ENCODE results near the gene CBX5.
"Not testable (repeated sequence)": the region's sequence is repeated elsewhere in the genome, so short reads cannot be mapped to it uniquely, and the experiment has no call there.

The CBX5 gene

DNA sequence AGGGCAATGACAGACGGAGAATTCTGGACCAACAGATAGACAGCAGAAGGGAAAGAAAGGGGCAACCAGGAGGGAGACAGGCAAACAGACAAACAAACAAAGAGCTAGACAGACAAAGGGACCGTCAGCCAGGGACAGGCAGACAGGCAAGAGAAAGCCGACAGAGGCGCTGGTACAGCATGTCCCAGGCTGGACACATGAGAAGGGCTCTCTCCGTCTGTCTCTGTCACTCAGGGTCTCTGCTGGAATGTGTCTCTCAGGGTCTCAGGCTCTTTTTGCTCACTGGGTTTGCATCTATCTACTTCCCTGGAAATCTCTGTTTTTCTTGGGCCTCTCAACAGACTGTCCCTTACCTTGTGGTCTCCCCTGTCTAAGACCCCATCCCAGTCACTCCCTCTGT lies 82.9 kb downstream of the CBX5 start:
- DNase-seq (ENCODE audit: low spot score): no peak

- no peak for DNase-seq (ENCODE audit: low spot score)
These were observed 83.5 kb downstream of the CBX5 start for GRCh38 chr12:54196396-54196795.

- DNase-seq (ENCODE audit: low spot score): no peak
These were observed 84.1 kb downstream of the CBX5 start for GRCh38 chr12:54195737-54196347.

DNA sequence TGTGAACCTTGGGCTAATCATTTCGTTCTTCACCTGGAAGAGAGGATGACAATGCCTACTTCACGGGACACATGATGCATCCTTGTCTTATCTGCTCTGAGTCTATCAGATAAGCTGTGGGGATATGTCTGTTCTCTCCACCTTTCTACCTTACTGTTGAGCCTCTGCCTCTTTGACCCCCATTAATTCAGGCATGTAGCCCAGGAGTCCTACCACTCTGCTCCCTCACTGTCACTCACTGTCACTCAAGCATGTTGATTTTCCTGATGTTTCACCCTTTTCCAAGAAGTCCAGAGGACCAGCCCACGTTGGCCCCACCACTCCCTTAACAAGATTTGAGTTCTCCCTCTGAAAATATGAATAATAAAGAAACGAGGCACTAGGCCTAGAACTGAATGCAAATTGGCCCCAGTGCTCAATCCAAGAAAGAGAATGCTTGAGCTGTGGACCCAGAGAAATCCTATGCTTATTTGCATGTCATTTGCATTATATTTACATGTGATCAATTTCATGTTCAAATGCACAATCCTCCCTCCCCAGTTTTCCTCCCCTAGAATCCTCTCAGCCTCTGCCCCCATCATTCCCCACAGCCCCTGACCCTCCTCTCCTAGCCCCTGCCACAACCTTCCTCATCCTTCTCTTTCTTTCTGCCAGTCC lies 84.7 kb downstream of the CBX5 start:
- DNase-seq (ENCODE audit: low spot score): no peak

DNA sequence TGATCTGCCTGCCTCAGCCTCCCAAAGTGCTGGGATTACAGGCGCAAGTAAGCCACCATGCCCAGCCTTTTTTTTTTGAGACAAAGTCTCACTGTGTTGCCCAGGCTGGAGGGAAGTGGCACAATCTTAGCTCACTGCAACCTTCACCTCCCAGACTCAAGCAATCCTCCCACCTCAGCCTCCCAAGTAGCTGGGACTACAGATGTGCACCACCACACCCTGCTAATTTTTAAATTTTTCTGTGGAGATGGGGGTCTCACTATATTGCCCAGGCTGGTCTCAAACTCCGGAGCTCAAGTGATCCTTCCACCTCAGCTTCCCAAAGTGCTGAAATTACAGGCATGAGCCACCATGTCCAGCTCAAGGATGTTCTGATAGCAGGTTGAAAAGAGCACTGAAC lies 85.3 kb downstream of the CBX5 start:
- DNase-seq (ENCODE audit: low spot score): not testable (repeated sequence)

DNA sequence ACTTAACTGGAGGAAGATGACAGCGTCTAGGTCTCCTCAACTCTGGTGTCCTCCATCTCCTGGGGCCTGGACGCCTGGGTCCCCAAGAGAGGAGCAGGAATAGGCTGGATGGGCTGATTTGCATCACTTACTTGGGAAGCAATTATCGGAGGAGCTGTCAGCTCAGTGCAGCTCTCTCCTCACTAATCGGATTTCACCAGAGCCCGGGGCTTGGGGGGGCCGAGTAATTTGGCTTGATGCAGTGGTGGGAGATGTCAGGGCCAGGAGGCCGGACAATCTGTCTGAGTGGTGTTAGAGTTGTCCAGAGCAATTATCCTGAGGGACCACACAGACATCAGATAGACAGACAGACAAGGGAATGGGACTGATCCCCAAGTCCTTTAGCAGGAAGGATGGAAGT lies 86.5 kb downstream of the CBX5 start:
- no peak for DNase-seq (ENCODE audit: low spot score)

- peak; percentile 90 for DNase-seq (ENCODE audit: low spot score)
These were observed 88.3 kb downstream of the CBX5 start for GRCh38 chr12:54191550-54192022.

DNA sequence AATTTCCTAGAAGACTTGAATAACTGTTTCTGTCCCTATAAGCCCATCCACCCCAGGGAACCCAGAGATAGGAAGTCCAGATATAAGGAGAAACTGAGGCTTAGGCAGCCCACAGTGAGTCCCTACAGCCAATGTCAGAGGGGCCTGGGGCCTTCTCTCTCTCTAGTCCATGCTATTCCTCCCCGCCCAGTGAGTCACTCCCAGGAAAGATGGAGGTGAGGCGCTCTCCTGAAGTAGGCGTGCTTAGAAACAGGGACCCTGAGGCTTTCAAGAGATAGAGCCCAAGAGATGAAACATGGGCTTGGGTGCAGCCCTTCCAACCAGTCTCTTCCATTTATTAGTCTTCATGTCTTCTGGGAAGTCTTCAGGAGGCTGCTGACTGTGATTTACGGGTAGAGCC lies 88.8 kb downstream of the CBX5 start:
- no peak for DNase-seq (ENCODE audit: low spot score)

DNA sequence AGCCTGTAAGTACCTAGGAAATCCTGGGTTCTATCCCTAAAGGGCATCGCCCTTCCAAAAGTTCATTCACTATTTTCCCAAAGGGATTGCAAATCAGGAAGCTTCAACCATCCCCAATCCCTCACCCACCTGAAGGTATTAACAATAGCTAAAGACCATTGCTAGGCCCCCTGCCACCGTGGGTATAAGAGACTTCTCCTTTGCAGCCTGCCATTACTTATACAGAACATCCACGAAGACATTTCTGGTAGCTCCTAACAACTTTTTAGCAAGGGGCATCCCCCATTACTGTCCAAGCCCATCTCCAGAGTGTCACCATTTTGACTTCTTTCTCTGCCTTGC lies 90.8 kb downstream of the CBX5 start:
- no peak for DNase-seq (ENCODE audit: low spot score)

- no peak for DNase-seq (ENCODE audit: low spot score)
These were observed 92.8 kb downstream of the CBX5 start for GRCh38 chr12:54187075-54187474.

- DNase-seq (ENCODE audit: low spot score): no peak
These were observed 94.0 kb downstream of the CBX5 start for GRCh38 chr12:54185919-54186318.

DNA sequence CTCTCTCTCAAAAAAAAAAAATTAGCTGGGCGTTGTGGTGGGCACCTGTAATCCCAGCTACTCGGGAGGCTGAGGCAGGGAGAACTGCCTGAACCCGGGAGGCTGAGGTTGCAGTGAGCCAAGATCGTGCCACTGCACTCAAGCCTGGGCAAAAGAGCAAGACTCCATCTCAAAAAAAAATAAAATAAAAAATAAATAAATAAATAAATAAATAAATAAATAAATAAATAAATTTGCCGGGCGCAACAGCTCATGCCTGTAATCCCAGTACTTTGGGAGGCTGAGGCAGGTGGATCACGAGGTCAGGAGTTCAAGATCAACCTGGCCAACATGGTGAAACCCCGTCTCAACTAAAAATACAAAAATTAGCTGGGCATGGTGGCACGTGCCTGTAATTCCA lies 94.6 kb downstream of the CBX5 start:
- DNase-seq (ENCODE audit: low spot score): not testable (repeated sequence)

- DNase-seq (ENCODE audit: low spot score): no peak
These were observed 95.7 kb downstream of the CBX5 start for GRCh38 chr12:54184024-54184805.

- DNase-seq (ENCODE audit: low spot score): no peak
These were observed 96.9 kb downstream of the CBX5 start for GRCh38 chr12:54182981-54183380.

- no peak for DNase-seq (ENCODE audit: low spot score)
These were observed 97.8 kb downstream of the CBX5 start for GRCh38 chr12:54182086-54182485.
